GM13976 (cell line): Measurements from ENCODE around the gene OCA2.
"Not testable (repeated sequence)": the region's sequence is repeated elsewhere in the genome, so short reads cannot be mapped to it uniquely, and the experiment has no call there.

Experiments
- DNase-seq: peaks from one replicate; pipeline ENCODE4 v3.0.0; 2012; ENCODE audit warnings: low spot score
- CTCF ChIP-seq: IDR thresholded peaks from 2 replicates; pipeline ENCODE4 v1.5.1; 2012; ENCODE audit warnings: borderline replicate concordance, mild to moderate bottlenecking; ENCODE audit not compliant: insufficient read depth; ENCODE audit errors: extremely low read depth, missing control alignments, control extremely low read depth
- in situ Hi-C: fragments of 300-500 bp; cut with MboI; formaldehyde crosslinking; loops from one replicate; pipeline ENCODE4 v1.12.0; 2022; ENCODE audit warnings: low sequenced_read_pairs, mixed read lengths, inconsistent platforms; ENCODE audit not compliant: unreplicated experiment

OCA2 gene

GRCh38 chr15:27714675-27715074 lies 384.4 kb downstream of the OCA2 start:
- TF ChIP-seq CTCF = no peak
- no peak for DNase-seq
- in situ Hi-C loops = no loop called here

- in situ Hi-C loops, DNase-seq: not testable (repeated sequence)
Observed at GRCh38 chr15:27713850-27714249, 385.3 kb downstream of the OCA2 start.

DNA sequence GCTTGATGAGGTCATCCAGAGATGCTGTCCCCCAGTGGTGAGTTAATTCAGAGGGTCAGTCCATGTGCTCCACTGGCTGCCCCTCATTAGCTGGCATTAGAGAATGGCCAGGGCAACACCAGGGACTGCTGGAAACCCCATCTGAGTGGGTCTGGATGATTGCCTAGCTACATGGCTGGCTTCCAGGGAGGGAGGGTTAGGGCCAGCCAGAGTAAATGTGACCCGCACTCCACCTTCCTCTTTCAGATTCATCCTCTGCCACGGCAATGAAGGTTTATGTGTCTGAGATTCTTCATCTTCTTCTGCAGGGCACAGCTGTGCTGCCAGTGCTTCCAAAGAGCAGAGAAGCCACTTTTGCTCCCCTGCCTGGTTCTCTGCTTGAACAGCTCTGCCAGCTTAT lies 391.9 kb downstream of the OCA2 start:
- no peak for TF ChIP-seq CTCF
- DNase-seq = no peak
- in situ Hi-C loops = no loop called here

DNA sequence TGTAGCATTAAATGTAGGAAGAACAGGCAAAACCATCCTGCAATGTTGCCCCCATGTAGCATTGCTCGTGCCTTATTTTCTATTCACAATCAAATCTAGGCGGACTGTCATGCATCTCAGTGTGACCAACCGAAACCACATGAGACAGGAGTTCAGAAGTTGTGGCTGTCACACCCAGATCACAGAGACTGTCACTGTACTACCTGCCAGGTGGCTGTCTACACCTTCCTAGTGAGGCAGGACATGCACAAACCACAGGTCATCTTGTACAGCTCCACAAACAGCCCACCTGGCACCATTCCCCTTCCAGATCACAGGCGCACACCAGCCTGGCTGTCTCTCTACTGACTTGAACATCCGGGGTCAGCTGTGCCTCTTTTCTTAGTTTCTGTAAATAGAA lies 392.8 kb downstream of the OCA2 start:
- no peak for DNase-seq
- in situ Hi-C loops = no loop called here
- no peak for TF ChIP-seq CTCF

DNA sequence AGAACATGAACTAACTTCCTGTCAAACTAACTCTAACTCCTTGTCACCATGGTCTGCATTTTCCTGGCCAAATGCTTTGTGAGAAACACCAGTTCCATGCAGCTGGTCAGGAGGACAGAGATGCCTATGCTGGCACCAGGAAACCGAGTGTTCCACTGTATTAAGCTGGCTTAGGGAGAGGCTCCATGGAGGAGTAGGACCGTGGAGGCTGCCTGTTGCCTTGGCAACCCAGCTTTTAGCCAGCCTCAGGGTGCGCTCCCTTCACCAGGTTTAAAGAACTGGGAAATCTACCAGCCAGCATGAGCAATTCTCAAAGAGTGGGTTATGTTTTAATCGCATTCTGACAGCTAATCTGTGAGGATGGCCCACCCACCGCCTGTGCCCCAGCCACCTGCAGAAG lies 394.1 kb downstream of the OCA2 start:
- in situ Hi-C loops = no loop called here
- no peak for DNase-seq
- TF ChIP-seq CTCF = no peak
